HG02571 (cell line): ENCODE data around the gene ZNF514.
"Not testable (repeated sequence)": the region's sequence is repeated elsewhere in the genome, so short reads cannot be mapped to it uniquely, and the experiment has no call there.

Experiments
- ATAC-seq: cut with Tn5 transposase; IDR thresholded peaks from one replicate; pipeline ENCODE4 v1.9.1; 2021; ENCODE audit warnings: mild to moderate bottlenecking, moderate library complexity; ENCODE audit not compliant: unreplicated experiment

The ZNF514 gene

DNA sequence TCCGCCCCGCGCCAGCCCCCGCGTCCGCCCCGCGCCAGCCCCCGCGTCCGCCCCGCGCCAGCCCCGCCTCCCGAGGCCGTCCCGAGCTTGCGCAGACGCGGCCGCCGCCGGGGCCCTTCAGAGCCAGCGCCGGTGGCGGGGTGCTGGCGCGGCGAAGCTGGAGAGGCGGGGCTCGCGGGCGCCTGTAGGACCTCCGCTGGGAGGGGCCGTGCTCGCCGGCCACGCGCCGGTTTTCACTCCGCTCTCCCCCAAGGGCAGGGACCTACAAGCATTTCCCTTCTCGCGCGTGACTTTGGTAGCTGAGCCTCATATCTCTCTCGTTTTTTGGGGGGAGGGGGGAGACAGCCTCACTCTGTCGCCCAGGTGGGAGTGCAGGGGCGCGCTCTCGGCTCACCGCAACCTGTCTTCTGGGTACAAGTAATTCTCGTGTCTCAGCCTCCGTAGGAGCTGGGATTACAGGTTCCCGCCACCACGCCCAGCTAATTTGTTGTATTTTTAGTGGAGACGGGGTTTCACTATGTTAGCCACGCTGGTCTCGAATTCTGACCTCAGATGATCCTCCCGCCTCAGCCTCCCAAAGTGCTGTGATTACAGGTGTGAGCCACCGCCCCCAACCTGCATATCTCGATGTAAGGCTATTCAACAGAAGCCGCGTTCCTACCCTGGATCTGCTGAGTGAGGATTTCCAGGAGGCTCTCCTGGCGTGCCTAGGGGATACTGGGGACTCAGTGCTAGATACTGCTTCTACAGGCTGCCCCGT lies at the start of gene ZNF514:
Gene ZNF514, minus strand, starts transcription at position 159 of the 760 bp plus-strand sequence. CDS start 6,595 bp downstream, outside the sequence.
- peak; percentile 94 for ATAC-seq

- no peak for ATAC-seq
Measured at GRCh38 chr2:95208106-95208505, 48.5 kb upstream of the ZNF514 start.

GRCh38 chr2:95207111-95207961 lies 47.7 kb upstream of the ZNF514 start, which contains the start of gene ZNF892:
ZNF892 (plus strand) TSS chr2:95207521; CDS start chr2:95207816, 295 bp downstream.
- ATAC-seq, result peak; percentile 98

GRCh38 chr2:95206096-95206495 lies 46.4 kb upstream of the ZNF514 start:
- no peak for ATAC-seq

- ATAC-seq, result no peak
Measured at GRCh38 chr2:95204396-95204795, 44.7 kb upstream of the ZNF514 start.

DNA sequence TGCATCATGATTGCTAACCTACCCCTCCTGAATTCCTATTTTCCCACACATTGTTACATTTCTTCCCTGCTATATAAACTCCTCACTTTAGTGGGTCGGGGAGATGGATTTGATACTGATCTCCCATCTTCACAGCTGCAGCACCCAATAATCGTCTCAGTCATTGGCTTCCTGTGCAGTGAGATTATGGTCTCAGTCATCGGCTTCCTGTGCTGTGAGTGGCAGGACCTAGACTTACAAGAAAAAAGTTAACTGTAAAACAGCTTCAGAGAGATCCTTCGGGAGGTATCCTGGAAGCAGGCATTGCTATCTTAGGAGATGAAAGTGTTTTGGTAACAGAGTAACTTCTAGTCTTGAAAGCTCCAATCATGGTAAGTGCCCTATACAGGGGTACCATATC lies 44.3 kb upstream of the ZNF514 start:
- no peak for ATAC-seq

DNA sequence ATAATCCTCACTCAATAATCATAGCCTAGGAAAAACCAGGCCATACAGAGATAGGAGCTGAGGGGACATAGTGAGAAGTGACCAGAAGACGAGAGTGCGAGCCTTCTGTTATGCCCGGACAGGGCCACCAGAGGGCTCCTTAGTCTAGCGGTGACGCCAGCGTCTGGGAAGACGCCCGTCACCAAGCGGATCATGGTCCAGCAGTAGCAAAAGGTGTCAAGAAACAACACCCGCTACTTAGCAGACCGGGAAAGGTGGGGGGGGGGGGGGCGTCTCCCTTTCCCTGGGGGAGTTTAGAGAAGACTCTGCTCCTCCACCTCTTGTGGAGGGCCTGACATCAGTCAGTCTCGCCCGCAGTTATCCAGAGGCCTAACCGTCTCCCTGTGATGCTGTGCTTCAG lies 33.3 kb upstream of the ZNF514 start:
- ATAC-seq, result not testable (repeated sequence)

DNA sequence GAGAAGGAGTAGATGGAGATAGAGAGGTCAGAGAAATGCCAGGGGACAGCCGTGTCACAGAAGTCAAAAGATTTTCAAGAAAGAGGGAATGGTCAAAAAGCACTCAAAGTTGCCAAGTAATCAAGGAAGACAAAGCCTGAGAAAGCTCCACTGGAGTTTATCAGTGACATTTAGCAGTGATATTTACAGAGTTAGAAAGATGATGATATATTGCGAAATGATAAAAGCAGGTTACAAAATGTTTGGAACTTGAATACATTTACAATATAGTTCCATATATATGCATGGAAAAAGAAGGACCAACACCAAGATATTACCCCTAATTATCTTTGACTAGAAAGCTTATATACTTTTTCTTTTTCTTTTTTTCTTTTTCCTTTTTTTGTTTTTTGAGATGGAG lies 26.3 kb upstream of the ZNF514 start:
- ATAC-seq, result no peak

DNA sequence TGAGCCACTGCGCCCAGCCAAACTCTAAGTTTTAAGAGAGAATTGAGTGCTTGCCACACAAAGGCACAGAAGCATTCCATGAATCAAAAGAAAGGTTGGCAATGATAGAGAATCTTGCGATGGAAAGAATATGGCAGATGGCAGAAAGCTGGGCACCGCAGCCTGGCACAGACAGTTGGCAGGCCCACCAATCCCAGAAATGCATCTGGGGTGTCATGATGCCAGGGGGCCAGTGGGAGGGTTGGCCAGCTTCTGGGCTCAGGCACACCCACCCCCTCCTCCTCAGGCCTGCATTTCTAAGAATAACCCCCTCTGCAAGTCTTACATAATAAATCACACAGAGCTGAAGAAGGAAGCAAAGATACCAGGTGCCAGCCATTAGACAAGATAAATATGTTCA lies 25.5 kb upstream of the ZNF514 start:
- no peak for ATAC-seq

DNA sequence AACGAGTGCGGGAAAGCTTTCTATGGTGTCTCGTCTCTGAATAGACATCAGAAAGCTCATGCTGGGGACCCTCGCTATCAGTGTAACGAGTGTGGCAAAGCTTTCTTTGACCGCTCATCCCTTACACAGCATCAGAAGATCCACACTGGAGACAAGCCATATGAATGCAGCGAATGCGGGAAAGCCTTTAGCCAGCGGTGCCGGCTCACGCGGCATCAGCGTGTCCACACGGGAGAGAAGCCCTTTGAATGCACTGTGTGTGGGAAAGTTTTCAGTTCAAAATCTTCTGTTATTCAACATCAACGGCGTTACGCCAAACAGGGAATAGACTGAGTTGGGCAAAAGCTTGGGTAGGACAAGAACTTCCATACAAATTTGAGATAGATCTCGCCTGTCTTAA lies 22.1 kb upstream of the ZNF514 start:
- no peak for ATAC-seq

DNA sequence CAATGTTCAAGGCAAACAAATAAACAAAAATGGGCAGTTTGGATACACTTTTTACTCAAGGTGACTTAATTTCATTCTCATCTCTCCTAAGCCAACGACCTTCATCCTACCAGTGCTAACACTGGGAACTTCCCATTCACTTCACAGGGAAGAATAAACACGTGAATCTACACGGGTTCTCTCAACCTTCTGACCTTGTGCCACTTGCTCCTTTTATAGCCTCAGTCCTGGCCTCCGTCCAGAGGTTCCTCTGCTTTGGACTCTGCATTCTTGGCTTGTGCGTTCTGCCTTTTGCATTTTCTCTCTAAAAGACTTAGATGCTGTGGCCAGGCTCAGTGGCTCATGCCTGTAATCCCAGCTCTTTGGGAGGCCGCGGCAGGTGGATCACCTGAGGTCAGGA lies 19.8 kb upstream of the ZNF514 start:
- no peak for ATAC-seq

DNA sequence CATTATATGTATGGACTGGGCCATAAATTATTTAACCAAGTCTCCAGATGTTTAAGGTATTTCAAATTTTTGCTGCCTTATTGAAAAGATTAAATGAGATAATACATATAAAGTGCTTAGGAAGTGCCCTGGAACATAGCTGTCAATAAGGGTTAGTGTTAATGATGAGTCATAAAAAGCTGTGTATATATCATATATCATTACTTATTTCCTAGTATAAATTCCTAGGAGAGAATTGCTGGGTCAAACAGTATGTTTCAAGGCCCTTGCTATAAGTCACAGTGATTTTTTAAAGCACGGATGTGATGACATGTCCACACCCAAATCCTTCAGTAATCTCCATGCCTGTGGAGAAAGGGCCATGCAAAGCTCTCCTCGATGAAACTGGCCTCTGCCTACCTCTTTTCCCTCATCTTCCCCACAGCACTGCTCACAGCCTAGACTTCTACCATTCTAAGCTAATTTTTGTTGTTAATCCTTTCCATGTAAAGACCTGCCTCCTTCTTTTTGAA lies 14.4 kb upstream of the ZNF514 start:
- no peak for ATAC-seq

GRCh38 chr2:95171902-95172301 lies 12.3 kb upstream of the ZNF514 start:
- ATAC-seq, result no peak

GRCh38 chr2:95166065-95166763 lies 6.6 kb upstream of the ZNF514 start:
- peak; percentile 6 for ATAC-seq

GRCh38 chr2:95165371-95166064 lies 5.9 kb upstream of the ZNF514 start, which contains the start of gene ZNF2:
ZNF2 (plus strand) TSS chr2:95165809; CDS start chr2:95176227, 10,418 bp downstream.
- peak; percentile 89 for ATAC-seq

DNA sequence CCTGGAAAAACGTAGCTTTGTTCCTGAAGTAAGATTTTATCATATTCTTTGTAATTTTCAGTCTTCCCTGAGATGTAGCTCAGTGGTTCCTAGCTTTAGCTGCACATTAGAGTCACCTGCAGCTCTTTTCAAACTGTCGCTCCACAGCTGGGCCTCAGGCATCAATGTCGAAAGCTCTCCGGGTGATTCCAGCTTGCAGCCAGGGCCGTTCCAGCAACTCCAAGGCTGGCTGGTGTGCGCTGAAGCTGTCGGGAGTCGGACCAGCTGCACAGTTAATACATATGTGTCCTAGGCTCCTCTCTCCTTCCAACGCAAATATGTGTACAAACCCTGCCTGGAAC lies 5.4 kb upstream of the ZNF514 start:
- peak; percentile 11 for ATAC-seq

GRCh38 chr2:95158891-95159619 lies 593 bp downstream of the ZNF514 start:
- ATAC-seq, result peak; percentile 43

GRCh38 chr2:95158441-95158840 lies 1.2 kb downstream of the ZNF514 start:
- no peak for ATAC-seq

DNA sequence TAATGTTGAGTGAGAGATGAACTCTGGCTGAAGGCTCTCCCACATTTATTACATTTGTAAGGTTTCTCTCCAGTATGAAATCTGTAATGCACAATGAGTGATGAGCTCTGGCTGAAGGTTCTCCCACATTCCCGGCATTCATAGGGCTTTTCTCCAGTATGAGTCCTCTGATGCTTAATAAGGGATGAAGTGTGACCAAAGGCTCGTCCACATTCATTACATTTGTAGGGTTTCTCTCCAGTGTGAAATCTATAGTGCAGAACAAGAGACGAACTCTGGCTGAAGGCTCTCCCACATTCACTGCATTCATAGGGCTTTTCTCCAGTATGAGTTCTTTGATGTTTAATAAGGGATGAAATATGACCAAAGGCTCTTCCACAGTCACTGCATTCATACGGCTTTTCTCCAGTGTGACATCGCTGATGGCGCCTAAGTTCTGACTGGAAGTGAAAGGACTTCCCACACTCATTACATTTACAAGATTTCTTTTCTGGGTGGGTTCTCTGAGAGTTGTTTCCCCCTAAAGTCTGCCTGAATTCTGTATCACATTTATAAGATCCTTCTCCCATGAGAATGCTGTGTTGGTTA lies 10.2 kb downstream of the ZNF514 start:
- no peak for ATAC-seq
